GOT3 (cell line): ENCODE results near the gene ADK.
"Not testable (repeated sequence)": the region's sequence is repeated elsewhere in the genome, so short reads cannot be mapped to it uniquely, and the experiment has no call there.

ENCODE experiments used
- DNase-seq: peaks from one replicate; lab custom pipeline; 2025; ENCODE audit warnings: mixed read lengths; lab: John Stamatoyannopoulos, UW

The ADK gene

DNA sequence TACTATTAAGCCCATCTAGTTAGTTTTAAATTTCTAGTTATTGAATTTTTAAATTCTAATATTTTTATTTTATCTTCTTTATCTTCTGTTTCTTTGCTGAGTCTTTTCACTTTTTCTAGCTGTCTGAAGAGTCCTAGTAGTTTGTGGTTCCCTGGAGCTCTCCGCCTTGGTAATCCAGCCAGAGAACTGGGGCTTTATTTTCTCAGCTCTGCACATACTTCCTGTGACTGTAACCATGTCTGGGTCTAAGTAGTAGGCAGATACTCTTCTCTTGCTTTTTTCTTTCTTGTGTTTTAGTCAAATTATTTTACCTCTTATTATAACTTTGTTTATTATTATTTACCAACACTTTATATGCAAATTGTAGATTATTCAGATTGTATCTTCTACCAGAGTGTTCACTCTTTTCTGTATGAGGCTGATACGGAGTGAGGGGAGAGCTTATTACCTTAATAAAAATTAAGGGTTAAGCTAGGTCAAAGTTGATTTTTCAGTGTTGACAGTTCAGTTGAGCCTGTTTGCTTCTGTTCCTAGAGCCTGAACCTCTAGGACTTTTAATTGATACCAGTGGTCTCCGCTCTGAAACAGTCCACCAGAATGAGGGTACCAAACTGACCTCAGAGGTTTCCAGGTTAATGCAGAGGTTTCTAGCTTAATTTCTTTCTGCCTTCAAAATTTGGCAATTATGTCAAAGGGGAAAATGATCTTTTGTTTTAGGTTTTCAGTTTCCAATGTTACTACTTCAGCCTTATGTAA, 155.4 kb downstream of the ADK start:
- DNase-seq: no peak

DNA sequence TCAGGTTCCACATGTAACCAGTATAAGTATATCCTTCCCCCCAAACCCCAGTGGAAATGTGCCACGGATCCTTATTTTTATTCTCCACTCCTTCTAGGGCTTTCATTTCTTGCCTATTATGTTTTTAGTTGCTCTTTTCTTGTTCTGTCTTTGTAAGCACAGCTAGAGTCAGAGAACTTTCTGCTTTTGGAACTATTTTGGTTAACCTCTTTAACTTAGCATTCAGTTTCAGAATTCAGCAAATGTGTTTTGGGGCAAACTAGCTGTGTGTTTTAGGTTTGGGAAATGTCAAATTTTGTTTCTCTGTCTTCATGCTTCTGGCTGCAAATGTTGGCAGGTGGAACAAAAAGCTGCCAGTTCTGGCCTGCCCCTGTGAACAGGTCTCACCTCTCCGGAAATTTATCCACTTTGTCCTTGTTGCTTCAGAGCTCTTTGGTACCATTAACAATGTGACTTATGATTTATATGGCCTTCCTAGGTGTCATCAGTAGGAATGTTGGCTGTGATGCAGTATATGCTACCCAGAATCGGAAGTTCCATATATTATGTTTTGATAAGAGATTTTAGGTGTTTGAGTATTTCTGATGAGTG, 156.1 kb downstream of the ADK start:
- DNase-seq: no peak

DNA sequence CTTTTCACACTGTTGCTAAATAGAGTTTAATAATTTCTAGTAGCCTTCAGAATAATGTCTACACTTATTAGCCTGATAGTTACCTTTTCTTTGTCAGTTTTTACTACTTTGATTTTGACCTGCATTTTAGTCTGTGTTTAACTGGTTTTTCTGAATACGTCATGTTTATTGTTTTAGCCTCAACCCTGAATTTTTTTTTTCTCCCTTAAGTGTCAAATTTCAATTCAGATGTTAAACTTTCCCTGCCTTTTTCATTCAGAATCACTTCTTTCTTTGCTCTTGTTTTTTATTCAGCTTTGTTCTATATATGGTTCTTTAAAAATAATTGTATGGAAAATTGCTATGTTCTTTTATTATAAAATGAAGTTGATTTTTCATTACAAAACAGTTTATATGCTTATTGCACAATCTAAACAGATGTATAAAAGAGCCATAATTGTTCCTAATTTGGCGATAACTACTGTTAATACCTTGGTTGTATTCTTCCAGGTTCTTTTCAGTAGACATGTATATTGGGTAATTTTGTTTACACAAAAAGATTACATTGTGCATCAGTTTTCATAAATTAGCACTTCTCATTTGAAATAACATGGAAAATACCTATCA, 159.7 kb downstream of the ADK start:
- DNase-seq: no peak

DNA sequence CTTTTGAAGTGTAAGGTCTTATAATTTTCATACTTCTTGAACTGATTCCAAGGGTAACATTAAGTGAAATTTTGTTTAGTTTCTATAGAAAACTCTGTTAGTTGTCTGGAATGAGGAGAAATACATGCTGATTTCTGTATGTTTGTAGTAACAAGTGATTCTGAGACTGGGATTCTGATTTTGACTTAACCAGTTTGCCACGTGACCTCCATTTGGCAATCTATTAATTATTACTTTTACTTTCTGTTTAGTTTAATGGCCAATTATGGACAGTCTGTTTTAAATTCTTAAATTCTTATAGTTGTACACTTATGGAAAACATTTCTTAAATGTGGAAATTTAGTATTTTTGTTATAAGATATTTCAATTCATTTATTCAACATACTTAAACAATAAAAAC, 163.1 kb downstream of the ADK start:
- DNase-seq: no peak

DNA sequence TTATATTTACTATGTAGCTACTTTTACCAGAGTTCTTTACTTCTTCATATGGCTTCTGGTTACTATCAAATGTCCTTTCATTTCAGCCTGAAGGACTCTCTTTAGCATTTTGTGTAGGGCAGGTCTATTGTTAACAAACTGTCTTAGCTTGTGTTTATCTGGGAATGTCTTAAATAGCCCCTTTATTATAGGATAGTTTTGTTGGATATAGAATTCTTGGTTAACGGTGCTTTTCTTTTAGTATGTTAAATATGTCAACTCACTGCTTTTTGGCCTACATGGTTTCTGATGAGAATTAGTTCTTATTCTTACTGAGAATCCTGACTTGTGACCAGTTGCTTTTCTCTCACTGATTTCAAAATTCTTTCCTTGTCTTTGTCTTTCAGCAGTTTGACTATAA, 169.0 kb downstream of the ADK start:
- DNase-seq: no peak

DNA sequence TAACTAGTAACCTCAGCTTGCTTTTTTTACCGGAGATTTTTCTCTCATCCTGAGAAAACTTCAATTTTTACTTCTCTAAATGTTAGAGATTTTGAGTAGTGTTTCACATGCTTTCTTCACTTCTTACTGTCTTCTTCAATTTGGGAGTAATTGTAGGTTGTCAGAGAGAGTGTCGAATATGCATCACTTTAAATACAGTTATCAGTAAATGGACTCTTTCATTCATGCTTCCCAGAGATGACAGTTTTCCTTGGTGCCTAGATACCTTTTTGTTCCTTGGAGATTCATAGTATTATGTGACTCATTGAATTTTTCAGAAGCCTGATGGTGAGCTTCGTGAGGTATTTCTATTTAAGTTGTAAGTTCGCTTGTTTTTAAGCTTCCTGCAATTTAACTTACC, 169.7 kb downstream of the ADK start:
- DNase-seq: no peak

DNA sequence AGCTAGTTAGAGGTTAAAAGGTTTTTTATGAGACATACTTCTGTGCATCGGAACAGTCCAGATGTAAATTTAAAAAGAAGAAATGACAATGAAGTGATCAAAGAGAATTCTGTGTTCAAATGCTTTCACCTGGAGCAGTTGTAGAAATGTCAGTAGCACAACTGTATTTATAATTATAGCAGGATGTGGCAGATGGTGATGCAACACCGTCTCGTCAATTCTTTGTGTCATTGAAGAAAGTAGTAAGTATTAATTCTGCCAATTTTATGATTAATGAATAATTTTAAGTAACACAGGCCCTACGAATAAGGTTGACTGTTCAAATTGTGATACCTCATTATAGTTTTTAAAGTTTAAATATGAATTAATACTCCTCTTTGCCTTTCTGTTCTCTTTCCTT, 171.1 kb downstream of the ADK start:
- DNase-seq: no peak

DNA sequence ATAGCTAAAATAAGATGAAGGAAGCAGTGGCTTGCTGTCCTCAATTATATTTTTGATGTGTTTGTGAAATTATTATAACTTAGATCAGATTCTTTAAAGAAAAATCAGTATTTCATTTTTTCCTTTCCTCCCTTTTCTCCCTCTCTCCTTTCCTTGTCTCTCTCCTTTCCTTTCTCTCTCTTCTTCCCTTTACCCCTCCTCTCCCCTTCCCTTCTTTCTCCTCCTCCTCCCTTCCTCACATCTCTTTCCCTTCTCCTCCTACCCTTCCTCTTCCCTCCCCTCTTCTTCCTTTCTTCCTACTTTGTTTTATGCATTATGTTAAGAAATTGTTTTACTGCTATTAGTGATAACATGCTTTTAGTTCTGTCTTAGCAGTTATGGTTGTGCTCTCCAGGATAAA, 171.5 kb downstream of the ADK start:
- DNase-seq: no peak

DNA sequence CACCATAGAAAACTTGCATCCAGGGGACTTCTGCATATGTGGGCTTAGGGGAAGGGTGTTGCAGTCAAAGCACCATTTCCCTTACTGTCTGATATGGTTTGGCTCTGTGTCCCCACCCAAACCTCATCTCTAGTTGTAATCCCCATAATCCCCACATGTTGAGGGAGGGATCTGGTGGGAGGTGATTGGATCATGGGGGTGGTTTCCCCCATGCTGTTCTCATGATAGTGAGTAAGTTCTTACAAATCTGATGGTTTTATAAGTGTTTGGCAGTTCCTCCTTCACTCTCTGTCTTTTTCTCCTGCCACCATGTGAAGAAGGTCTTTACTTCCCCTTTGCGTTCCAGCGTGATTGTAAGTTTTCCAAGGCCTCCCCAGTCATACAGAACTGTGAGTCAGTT, 177.4 kb downstream of the ADK start:
- DNase-seq: no peak

DNA sequence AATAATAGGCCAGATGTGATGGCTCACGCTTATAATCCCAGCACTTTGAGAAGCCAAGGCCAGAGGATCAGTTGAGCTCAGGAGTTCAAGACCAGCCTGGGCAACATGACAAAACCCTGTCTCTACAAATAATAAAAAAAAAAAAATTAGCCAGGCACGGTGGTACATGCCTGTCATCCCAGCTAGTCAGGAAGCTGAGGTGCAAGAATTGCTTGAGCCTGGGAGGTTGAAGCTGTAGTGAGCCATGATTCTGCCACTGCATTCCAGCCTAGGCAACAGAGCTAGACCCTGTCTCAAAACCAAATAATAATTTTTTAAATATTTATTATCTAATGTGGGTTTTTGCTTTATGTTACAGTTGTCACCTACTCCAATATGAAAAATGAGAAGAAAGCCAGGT, 178.9 kb downstream of the ADK start:
- DNase-seq: no peak

DNA sequence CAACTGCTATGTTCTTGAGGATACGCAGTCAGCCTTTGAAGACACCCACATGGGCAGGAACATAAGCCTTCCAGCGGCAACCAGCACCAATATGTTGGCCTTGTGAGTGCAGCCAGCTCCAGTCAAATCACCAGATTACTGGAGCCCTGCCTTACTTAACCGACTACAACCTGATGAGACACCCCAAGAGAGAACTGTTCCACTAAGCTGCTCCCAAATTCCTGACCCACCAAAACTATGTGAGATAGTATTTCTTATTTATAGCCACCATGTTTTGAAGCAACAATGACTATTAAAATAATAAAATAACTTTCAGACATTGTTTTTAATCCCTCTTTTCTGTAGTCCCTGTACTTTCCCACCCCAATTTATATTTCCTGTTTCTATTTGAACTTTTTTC, 179.6 kb downstream of the ADK start:
- no peak for DNase-seq

DNA sequence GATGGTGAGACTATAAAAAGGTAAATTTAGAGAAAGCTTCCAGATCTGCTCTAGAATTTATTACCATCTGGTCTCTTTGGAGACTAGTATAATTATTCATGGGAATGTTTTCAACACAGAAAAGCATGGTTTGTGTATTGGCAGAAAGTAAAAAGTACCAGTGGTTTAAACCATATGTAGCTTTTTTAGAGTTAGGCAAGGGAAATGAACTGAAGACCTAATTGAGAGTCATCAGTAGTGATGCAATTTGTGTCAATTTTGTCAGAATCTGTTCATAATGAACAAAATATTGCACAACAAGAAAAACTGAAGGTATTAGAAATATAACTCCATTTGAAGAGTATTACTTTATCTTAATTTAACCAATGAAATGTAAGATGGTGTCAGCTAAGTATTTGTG, 181.4 kb downstream of the ADK start:
- no peak for DNase-seq

DNA sequence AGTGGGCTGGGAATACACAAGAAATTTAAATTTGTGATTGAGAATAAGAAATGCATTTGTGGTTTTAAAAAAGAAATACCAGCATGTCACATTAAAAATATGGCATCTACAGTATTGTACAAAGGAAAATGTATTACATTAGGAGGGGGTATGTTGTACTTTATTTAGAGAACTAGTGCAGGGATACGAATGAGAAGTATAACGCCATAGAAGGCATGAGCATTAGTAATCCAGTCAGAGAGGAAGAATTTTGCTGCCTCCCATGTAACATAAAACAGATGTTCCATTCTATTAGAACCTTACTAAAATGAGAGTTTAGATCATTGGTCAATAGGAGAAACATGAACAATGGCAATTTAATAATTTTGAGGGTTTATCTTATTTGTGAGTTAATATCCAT, 182.2 kb downstream of the ADK start:
- DNase-seq: no peak

DNA sequence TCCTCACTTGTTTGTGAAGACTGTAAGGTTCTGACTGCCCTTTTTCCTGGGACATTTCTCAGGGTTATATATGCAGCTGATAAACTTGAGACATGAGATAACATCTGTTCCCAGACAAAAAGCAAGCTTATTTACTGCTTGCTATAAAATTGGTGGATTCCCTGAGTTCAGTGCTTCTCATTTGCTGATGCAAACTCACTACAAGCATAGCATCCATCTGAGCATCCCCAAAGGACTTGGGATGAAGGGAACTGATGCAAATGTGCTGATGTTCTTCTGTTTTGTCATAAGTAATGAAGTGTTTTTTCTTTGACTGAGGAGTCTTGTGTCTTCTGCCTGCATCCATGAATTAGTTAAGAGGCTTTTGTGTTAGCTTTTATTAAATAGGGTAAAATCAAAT, 183.2 kb downstream of the ADK start:
- no peak for DNase-seq

DNA sequence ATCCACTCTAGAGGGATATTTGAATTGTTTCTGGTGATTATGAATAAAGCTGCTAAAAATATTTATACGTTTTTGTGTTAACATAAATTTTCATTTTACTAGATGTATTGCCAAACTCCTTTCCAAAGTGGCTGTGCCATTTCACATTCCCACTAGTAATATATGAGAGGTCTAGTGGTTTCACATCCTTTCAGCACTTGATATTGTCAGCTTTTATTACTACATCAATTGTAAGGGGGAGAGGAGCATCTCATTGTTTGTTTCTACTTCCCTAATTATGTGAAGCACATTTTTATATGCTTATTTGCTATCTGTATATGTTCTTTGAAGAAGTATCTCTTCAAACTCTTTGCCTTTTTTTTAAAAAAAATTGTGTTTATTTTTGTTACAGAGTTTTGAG, 184.5 kb downstream of the ADK start:
- no peak for DNase-seq

DNA sequence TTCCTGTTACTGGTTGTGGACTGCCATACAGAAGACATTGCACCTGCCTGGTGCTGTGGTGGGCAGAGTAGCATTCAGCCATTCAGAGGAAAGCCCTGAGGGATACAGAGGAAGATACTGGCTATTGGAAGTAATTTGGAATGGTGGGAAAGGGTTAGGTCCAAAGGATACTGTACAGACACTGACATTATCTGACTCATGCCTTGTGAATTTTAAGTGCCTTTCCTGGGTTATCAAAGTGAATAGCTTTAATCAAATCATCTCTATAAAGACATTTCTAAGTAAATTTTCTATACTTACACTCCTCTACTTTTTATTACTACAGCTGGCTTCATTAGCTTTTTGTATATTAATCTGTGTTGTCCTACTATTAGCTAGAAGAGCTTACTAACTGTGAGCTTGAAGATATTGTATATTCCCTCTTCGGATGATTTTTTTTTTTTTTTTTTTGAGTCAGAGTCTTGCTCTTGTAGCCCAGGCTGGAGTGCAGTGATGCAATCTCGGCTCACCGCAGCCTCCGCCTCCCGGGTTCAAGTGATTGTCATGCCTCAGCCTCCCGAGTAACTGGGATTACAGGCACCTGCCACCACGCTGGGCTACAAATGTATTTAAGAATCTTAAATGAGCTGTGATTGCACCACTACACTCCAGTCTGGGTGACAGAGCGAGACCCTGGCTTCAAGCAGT, 186.5 kb downstream of the ADK start:
- no peak for DNase-seq

DNA sequence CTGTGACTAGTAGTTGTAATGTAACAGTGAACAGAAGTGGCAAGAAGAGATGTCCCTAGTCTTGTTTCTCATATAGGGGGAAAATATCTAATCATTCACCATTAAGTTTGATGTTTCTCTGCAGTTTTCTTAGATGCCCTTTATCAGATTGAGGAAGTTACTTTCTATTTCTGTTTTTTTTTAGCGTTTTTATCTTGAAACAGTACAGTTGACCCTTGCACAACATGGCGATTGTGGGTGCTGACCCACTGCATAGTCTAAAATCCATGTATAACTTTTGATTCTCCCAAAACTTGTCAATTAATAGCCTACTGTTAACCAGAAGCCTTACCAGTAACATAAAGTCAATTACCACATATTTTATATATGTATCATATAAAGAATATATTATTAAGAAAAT, 192.0 kb downstream of the ADK start:
- no peak for DNase-seq

DNA sequence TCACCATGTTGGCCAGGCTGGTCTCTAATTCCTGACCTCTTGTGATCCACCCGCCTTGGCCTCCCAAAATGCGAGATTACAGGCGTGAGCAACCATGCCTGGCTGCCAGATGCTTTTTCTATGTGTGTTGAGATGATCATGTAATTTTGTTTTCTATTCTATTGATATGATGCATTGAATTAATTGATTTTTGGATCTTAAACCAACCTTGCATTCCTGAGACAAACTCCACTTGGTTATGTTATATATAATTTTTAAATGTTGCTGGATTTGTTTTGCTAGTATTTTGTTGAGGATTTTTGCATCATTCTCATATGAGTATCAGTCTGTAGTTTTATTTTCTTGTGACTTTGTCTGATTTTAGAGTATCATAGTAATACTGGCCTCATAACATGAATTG, 192.8 kb downstream of the ADK start:
- DNase-seq: no peak

DNA sequence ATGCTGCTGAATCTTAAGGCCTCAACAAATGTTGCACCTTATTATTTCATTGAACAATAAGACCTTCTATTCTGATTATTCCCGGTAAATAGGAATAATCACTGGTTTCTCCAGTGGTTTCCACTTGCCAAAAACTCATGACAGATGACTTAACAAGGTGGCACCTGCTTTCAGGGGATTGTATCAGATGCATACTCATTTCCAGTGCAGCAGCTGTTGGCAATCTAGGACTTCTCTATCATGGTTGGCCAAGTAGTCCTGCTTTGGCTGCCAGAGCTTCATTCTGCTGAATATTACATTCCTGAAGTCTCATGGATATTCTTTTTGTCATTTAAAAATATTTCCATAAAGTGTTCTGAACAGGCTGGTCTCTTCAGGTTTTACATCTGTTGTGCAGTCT, 193.3 kb downstream of the ADK start:
- no peak for DNase-seq

DNA sequence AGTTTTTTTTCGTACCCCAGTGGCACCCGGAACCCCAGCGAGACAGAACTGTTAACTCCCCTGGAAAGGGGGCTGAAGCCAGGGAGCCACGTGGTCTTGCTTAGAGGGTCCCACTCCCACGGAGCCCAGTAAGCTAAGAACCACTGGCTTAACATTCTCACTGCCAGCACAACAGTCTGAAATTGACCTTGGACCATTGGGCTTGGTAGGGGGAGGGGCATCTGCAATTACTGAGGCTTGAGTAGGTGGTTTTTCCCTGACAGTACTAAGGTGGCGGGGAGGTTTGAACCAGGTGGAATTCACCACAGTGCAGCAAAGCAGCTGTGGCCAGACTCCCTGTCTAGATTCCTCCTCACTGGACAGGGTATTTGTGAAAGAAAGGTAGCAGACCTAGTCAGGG, 196.5 kb downstream of the ADK start:
- no peak for DNase-seq

DNA sequence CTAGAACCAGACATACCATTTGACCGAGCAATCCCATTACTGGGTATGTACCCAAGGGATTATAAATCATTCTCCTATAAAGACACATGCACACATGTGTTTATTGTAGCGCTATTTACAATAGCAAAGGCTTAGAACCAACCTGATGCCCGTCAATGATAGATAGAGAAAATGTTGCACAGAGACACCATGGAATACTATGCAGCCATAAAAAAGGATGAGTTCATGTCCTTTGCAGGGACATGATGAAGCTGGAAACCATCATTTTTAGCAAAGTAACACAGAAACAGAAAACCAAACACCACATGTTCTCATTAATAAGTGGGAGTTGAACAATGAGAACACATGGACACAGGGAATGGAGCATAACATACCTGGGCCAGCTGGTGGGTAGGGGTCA, 202.0 kb downstream of the ADK start:
- not testable (repeated sequence) for DNase-seq

DNA sequence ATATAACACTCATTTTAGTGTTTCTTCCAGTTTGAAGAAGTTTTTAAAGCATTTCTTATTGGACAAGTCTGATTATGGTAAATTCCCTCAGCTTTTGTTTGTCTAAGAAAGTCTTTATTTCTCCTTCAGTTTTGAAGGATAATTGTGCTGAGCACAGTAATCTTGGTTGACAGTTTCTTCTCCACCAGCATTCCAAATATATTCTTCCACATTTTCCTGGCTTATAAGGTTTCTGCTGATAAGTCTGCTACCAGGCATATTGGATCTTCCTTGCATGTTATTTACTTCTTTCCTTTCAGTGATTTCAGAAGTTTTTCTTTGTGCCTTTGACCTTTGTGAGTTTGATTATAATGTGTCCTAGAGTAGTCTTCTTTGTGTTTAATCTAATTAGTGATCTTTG, 210.7 kb downstream of the ADK start:
- no peak for DNase-seq

DNA sequence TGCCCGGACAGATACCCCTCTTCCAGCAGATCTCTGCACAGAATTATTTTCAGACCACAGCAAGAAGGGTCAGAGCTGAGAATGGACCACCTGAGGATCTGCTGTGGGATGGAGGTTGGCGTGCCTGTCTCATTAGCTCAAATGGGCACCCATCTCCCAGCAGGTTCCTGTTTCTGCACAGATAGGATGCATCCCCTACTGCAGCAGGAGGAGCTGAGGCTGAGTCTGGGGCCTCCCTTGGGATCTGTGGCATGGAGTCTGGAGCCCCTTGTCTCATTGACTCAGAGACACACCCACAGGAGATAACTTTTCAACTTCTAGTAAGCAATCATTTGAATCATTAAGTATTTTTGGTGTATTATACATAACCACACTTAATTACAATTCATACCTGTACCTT, 212.7 kb downstream of the ADK start:
- DNase-seq: no peak
